HL-60/S4 (cell line): ENCODE measurements around the gene CES3.

ENCODE experiments used
- in situ Hi-C: fragments of 300-500 bp; cut with MboI; formaldehyde crosslinking; loops from 2 replicates; pipeline ENCODE4 v1.14.3; 2022; ENCODE audit warnings: low sequenced_read_pairs

Gene CES3, protein sequence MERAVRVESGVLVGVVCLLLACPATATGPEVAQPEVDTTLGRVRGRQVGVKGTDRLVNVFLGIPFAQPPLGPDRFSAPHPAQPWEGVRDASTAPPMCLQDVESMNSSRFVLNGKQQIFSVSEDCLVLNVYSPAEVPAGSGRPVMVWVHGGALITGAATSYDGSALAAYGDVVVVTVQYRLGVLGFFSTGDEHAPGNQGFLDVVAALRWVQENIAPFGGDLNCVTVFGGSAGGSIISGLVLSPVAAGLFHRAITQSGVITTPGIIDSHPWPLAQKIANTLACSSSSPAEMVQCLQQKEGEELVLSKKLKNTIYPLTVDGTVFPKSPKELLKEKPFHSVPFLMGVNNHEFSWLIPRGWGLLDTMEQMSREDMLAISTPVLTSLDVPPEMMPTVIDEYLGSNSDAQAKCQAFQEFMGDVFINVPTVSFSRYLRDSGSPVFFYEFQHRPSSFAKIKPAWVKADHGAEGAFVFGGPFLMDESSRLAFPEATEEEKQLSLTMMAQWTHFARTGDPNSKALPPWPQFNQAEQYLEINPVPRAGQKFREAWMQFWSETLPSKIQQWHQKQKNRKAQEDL

DNA sequence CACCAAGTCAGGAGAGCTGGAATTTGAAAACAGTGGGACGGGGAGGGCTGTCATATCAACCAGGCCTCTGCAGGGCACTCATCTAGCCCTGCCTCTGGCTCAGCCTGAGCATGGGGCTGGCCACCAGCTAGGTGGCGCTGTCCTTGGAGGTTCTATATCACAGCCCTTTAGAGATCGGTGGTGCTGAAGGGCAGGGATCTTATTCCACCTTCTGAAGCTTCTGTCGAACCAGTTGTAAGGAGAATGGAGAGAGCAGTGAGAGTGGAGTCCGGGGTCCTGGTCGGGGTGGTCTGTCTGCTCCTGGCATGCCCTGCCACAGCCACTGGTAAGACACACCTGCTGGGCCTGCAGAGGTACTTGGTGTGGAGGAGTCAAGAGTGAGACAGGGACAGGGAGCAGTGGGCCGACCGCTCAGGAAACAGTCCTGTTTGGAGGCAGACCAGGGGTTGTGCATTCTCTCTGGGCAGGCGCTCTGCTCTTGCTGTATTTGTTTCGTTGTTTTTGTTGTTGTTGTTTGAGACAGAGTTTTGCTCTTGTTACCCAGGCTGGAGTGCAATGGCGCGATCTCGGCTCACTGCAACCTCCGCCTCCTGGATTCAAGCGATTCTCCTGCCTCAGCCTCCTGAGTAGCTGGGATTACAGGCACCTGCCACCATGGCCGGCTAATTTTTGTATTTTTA is at the start of gene CES3:
Gene CES3, plus strand, starts transcription at position 202 of the 680 bp plus-strand sequence. Its CDS starts 42 bp downstream, at position 244.
- in situ Hi-C loops, result loop anchor here (25.0 kb wide), 1 partner anchor 501 kb away; no protein-coding TSS in a partner anchor

DNA sequence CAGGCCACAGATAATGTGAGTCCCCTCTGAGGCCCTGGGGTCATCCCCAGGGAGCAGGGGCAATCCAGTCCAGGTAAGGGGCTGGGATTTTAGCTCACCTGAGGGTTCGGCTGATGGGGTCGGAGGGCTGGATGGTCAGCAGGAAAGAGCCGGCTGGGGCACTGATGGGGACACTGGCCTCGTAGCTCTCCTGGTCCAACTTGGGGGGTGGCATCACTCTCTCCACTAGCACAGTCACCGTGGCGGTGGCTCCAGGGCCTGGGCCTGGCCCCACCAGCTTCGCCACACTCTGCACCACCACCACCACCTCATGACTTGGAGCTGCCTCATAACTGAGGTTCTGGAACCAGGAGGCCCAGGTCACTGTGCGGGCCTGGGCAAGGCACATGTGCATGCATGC is 49.3 kb upstream of the CES3 start:
- in situ Hi-C loops, result no loop called here

DNA sequence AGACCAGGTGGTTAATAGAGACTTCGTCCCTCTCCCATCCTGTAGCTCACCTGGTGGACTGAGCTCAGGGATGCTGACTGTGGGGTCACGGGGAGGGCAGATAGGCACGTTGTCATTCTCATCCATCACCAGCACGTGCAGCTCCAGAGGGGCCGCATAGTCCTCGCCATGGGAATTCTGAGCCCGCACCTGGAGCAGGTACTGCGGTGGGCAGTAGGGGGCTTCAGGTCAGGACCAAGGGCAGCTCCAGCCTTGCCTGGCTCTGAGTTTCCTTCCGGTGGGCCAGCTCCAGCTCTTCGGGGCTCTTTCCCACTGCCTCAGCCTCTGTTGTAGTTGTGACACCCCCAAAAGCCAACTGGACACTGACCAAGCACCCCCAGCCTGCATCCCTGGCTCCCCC is 48.0 kb upstream of the CES3 start:
- in situ Hi-C loops, result no loop called here

DNA sequence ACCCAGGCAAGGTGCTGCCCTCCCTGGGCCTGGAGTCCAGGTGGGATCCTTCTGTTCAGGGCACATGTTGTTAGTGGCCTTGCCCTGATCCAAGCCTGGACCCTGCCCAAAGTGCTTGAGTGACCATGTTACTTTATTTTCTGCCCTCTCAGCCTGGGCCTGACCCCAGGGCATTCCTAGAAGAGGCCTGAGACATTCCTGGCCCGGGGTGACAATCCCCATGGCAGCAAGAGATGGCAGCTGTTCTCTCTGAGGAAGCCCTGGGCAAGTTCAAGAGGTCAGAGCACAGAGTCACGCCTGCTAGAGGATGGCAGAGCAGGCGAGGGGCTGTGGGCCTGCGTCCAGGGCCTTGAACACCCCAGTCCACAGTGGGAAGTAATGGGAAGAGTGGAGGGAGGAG is 47.4 kb upstream of the CES3 start:
- in situ Hi-C loops, result no loop called here

DNA sequence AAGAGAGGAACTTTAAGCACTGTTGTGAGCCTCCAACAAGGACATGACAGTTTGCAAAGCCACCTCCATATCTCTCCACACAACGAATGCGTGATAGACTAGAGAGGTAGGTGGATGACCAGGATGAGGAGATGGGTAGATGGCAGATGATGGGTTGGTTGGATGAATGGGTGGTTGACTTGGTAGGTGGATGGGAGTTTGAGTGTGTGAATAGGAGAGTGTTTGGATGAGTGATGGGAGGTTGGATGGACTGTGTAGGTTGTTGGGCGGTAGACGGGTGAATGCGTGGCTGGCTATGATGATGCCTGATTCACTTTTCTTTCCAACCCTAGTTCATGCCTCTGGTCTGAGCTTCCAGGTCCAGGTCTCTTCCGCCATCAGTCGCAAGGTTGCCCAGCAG is 46.5 kb upstream of the CES3 start:
- in situ Hi-C loops, result no loop called here

DNA sequence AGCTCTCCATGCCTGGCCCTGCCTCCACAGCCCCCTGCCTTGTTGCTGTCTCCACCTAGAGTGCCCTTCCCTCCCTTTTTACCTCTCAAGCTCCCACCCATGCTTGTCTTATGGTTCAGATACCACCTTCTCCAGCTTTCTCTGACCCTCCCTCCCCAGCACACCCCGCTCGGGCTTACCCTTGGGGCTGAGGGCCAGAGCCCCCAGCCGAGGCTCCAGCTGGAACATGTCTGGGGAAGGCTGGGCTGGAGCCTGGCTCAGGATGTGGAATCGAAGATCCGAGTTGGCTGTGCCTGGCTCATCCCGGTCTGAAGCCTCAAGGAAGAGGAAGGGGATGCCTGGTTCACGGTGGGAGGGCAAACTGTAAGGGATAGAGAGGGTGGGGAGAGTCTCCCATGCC is 46.0 kb upstream of the CES3 start:
- in situ Hi-C loops, result no loop called here

DNA sequence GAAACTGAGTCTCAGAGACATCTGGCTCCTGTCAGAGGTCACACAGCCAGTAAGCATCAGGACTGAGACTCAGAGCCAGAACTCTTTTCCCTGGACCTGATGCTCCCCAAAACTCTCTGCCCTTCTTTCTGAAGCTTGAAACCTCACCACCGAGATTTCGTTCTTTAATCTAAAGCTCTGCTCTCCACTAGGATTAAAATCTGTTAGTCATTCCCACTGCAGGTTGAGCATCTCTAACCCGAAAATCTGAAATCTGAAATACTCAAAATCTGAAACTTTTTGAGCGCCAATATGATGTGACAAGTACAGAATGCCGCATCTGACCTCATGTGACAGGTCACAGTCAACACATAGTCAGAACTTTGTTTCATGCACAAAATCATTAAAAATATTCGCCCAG is 44.5 kb upstream of the CES3 start:
- in situ Hi-C loops, result no loop called here

DNA sequence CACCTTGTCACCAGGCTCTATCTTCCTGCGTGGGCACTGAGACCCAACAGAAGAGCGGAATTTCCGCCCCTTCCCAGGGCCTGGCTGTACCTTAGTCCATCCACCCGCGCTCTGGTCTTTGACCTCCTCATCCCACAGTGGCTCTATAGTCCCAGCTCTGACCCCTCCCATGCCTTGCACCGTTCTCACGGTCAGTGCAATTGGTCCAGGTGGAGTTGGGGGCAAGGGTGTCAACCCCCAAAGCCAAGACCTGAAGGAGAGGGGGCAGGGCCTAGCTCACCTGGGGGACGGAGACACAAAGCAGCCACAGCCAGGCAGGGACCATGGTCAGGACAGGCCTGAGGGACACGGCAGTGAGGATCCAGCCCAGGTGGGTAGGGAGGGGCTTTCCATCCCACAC is 43.3 kb upstream of the CES3 start:
- in situ Hi-C loops, result no loop called here

DNA sequence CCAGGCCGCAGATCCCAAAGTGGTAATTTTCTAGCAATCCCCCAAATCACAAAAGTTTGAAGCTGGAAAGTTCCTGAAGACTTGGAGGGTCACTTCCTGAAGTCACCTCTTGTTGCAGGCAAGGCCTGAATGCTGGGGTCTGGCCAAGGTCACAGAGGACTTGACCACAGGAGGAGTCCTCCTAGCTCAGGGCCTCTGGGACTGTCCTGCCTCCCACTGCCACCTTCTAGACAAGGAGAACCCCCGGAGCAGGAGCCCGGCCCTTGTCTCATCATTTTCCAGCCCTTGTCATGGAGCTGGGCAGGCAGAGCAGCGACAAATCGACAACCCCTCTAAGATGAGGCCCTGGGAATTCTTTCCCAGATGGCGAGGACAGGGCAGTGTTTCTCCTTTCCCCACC is 42.7 kb upstream of the CES3 start:
- in situ Hi-C loops, result no loop called here

DNA sequence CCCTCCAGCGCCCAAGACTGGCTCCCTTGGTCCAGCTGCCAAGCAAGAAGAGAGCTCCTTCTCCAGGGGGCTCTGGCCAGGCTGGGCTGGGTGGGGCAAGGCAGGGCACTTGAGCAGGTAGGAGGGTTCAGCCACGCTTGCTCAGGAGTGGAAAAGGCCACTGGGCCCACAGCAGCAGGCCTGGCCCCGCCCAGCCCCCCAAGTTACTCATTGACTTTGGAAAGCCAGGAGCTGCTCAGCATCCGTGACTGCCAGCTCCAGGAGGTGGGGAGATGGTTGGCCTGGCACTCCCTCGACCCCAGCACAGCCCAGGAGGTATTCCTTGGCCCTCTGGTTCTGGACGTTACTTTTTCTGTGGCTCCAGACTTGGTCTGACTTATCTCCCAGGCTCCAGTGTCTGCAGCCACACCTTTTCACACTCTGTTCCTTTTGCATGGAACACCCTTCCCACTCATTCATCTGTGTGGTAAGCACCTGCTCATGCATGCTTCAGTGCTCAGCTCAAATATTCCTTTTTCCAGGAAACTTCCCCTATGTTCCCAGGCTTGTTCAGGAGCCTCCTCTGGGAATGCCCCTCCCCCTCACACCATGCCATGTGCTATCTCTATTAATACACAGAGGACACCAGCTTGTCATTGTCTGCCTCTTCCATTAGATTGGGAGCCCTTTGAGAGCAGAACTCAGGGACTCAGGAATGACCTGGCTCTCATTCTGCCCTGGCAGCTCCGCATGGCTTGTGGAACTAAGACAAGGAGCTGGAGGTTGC is 42.1 kb upstream of the CES3 start, which contains the start of gene CDH16:
Gene CDH16, minus strand, starts transcription at position 83 of the 766 bp plus-strand sequence. CDS start 820 bp downstream, outside the sequence.
- in situ Hi-C loops, result no loop called here

DNA sequence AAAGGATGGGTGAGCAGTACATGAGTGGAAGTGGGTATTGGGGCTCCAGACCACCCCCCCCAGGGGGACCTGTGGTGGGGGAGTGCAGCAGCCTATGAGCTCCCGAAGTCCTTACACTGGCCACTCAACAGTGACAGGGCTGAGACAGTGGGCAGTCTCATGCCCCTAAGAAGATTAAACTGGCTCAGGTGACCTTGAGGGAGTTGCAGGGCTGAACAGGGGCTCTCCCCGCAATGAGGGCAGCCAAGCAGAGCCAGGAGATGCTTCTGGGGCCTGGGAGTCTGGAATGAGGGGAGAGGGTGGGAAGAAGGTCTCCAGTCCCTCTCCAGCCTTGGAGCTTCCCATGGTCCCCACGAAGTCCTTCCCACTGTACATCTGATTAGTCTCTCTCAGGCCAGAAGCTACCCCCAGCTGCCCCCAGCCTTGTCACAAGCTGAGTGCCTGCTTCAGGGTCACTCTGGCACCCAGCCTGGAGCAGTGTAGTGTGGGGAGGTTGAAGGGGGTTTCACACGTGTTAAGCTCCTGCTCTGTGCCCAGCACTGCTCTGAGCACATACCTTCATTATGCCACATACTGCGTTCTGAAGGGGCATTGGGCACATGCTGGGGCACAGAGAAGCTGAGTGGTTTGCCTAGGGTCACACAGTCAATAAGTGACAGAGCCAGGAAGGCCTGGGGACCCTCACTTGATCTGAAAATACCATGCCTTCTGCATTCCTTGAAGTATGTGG is 41.3 kb upstream of the CES3 start:
- in situ Hi-C loops, result no loop called here

DNA sequence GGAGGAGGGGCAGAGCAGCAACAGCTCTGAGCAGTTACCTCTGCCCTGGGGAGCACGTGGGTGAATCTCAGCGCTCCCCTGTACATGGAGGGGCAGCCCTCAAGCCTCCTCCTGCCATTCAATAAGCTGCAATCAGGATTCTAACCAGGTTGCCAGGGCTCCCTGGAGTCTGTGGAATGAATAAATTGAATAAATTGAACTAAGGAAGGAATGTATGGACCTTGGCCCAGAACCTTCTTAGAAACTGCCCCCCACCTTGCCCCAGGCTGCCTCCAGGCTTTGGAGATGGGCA is 40.8 kb upstream of the CES3 start:
- in situ Hi-C loops, result no loop called here

DNA sequence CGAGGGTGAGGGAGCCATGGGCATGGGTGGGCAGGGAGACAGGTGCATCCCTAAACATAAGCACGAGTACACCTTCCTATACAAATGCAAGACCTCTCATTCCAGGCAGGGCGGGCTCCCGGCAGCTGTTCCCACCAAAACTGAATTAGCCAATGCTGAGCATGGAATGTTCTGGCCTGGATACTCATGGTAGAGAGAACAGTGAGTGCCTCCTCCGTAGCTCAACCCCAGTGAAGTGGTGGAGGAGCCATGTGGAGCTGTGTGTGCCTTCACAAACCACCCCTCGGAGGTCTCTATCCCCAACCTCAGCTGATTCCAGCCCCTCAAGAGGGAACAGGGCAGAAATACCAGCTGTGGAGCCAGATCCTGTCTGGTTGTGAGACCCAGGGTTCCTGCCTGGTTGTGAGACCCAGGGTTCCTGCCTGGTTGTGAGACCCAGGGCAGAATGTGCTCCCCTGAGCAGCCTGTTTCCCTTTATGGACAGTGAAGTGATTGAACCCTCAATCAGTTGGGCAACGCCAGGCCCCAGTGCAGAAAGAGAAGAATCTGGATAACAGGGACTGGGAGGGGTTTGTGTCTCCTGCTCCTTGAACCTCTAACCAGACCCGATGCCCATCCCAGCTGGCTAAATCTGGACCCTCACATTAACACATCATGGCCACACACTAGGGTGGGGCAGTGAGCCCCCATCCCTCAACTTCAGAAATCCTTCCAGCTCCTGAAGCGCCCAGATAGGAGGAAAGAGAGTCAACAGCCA is 40.0 kb upstream of the CES3 start:
- in situ Hi-C loops, result no loop called here

DNA sequence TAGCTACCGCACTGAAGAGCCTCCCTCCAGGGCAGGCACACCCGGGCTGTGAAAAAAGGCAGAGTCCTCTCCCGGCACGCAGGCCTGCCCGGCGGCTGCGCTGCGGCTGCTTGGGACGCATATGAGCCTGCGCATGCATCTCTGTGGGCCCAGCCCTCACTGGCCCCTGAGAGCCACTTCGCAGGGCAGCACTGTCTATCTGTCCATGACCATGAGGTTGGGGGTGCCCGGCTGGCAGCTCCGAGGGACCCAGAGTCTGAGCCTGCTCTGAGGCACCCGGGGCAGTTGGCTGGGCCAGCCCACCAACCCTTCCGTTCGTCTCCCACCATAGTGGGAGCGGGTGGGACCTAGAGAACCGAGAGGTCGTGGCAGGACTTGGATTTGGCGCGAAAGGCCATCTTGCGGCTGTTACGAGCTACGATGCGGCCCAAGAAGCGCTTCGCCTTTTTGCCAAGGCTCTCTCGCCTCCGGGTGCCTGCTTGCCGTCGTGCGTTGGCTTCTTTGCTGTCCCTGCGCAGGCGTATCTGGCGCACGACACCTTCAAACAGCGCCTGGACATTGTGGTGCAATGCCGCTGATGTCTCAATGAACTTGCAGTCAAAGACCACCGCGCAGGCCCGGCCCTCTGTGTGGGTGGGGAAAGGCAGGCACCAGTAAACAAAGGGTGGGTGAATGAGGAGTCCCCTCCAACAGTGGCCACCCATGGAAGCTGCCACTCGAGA is 39.2 kb upstream of the CES3 start:
- in situ Hi-C loops, result no loop called here

DNA sequence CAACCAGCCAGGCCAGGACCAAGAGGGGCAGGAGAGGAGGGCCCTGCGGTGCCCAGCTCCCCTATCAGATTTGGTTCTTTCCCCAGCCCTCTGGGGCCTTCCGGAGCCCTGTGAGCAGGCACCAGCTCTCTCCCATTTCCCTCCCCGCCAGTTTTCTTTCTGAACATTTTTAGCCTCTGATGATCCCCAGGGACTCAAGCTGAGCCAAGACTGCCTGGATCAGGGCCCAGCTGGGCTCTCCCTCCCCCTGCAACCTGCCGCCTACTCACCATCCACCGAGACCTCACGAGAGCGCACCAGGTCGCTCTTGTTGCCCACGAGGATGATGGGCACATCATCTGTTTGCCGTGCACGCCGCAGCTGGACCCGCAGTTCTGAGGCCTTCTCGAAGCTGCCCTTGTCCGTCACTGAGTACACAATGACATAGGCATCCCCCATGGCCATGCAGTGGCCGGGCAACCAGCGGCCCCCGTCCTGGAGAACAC is 37.8 kb upstream of the CES3 start:
- in situ Hi-C loops, result no loop called here

DNA sequence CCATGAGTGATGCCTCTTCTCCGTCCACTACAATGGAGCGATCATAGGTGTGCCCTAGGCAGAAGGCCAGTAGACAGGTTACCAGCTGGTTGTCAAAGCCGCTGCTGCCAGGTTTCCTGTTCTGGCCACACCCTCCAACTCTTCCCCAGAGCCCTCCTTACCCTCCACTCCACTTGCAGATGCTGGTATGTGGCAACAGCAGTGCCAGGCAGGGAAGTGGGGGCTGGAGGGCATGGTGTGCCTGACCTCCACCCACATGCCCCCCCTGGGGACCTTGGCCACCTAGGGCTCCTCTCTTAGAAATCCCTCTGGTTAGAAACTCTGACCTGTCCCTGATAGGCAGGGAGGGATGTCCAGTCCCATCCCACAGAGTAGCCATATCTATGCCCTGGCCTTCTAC is 37.2 kb upstream of the CES3 start:
- in situ Hi-C loops, result no loop called here

DNA sequence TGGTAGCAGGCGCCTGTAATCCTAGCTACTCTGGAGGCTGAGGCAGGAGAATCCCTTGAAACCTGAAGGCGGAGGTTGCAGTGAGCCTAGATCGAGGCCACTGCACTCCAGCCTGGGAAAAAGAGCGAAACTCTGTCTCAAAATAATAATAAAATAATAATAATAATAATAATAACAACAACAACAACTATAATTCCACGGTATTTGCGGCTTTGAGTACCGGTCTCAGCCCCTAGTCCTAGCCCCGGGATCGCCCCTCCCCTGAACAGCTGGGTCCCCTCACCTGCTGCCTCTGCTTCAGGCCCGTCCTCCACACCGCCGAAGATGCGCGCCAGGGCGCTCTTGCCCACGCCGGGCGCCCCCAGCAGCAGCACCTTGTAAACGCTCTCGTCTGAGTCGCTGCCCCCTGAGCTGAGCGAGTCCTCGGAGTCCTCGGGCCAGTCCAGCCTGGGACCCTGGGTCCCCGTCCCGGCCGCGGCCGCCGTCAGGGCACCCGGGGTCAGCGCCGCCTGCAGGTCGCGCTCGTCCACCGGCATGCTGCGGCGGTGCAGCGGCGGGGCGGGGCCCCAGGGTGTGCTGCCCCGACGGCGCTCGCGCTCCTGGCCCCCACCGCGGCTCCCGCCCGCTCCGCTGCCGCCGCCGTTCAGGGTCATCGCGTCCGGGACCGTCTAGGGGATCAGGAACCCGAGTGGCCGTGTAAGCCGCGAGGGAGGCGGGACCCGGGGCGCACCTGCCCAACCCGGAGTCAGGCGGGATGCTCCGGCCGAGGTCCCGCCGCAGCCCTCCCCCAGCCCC is 36.3 kb upstream of the CES3 start:
- in situ Hi-C loops, result no loop called here

DNA sequence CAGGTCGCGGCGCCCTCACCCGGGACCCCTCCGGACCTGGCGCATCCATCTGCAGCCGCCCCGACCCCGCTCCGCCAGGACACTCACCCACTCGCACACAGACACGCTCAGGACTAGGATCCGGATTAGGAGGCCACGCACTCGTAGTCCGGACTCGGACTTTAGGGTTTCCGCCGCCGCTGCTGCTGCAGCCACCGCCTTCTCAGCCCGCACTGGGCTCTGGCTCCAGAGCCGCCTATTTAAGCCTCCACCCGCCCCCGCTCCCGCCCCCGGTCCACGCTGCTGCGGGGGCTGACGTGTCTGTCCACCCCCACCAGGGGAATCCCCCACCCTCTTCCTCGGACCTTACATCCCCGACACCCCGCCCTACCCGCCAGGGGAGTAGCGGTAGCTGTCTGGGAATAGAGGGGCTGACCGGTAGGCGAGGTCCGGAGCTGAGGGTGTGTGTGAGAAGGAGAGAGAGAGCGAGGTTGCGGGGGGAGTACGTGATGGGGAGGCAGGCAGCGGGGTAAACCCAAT is 35.7 kb upstream of the CES3 start, which contains the start of gene RRAD:
Gene RRAD, minus strand, starts transcription at position 214 of the 519 bp plus-strand sequence. CDS start 356 bp downstream, outside the sequence.
- in situ Hi-C loops, result no loop called here
